PC-9 (cell line): ENCODE results near the gene HADH.

Experiments
- EZH2 ChIP-seq: fragments of 200-600 bp; sonication (generic); IDR thresholded peaks from 2 replicates; pipeline ENCODE4 v1.8.0; 2017; ENCODE audit warnings: antibody characterized with exemption, low read depth
- TF ChIP-seq, protein P1 (sequence below): fragments of 200-600 bp; sonication (generic); conservative IDR thresholded peaks from 2 replicates; pipeline ENCODE4 v1.6.1; 2017; ENCODE audit warnings: mixed run types, antibody characterized with exemption, mild to moderate bottlenecking, moderate library complexity

DNA sequence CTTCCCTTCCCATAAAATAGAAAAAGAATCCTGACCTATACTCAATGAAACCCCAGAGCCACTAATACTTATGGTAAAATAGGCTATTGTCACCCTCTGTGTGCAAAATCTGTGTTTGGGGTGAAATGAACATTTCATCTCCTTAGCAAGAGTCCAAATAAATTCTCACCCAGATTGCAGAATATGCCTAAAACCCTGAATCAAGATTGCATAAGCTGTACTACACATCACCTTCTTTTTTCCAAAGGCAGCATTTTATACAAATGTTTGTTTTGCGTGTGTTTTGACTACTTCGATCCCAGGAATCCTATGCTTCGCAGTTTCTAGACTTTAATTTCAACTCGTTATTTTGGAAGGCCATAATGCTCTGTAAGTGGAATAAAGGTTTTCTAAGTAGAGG is 12.2 kb upstream of the HADH start:
- TF ChIP-seq, protein P1, sequence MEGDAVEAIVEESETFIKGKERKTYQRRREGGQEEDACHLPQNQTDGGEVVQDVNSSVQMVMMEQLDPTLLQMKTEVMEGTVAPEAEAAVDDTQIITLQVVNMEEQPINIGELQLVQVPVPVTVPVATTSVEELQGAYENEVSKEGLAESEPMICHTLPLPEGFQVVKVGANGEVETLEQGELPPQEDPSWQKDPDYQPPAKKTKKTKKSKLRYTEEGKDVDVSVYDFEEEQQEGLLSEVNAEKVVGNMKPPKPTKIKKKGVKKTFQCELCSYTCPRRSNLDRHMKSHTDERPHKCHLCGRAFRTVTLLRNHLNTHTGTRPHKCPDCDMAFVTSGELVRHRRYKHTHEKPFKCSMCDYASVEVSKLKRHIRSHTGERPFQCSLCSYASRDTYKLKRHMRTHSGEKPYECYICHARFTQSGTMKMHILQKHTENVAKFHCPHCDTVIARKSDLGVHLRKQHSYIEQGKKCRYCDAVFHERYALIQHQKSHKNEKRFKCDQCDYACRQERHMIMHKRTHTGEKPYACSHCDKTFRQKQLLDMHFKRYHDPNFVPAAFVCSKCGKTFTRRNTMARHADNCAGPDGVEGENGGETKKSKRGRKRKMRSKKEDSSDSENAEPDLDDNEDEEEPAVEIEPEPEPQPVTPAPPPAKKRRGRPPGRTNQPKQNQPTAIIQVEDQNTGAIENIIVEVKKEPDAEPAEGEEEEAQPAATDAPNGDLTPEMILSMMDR = no peak
- TF ChIP-seq EZH2 = no peak
